DMS 273 (cell line): Measurements from ENCODE around the gene CFAP20DC.
"Not testable (repeated sequence)": the region's sequence is repeated elsewhere in the genome, so short reads cannot be mapped to it uniquely, and the experiment has no call there.

ENCODE experiments used
- DNase-seq: peaks from one replicate; lab custom pipeline; 2025; ENCODE audit not compliant: unreplicated experiment; lab: John Stamatoyannopoulos, UW

The CFAP20DC gene

DNA sequence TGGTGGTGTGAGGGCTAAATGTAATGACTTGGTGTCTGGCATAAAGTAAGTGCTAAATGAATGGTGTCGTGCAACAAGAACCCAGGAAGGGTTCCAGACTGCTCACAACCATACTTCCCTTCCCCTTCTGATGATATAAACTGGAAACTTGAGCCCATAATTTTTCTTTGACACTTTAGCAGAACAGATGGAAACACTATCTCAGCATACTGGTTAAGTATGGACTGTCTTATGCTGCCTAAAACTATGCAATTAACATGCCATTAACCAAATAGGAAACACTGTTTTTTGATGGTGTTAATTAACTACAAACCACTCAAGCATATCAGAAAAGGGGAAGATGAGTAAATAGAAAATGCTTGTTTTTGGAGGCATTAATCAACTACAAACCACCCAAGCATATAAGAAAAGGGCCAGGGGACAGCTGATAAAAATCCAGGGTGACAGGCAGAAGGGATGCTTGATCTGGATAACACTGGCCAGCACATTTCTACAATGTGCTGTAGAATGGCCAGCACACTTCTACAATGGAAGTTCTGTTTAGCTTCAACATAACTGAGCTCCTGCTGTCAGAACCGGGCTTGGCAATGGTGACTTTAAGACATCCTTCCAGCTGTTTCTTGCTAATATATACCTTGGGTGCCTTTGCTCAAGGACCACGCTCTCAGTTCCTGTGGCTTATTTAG lies 297.8 kb downstream of the CFAP20DC start:
- peak; percentile 7 for DNase-seq

DNA sequence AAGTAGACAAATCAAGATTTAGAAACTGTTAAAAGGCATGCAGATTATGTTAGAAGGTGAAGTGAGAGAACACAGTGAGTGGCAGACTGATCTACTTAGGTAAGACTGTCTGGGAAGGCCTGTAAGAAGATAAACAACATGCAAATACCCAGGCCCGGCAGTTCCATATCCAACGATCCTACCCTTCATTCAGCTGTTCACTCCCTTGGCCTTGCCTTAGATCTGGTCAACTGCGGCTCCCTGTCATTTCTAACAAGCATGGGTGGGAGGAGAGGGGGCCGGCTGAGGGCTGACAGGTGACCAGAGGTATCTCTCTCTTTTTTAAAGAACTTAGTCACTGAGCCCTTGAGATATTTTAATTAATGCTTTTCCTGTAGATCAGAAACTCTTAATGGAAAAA lies 298.6 kb downstream of the CFAP20DC start:
- no peak for DNase-seq

DNA sequence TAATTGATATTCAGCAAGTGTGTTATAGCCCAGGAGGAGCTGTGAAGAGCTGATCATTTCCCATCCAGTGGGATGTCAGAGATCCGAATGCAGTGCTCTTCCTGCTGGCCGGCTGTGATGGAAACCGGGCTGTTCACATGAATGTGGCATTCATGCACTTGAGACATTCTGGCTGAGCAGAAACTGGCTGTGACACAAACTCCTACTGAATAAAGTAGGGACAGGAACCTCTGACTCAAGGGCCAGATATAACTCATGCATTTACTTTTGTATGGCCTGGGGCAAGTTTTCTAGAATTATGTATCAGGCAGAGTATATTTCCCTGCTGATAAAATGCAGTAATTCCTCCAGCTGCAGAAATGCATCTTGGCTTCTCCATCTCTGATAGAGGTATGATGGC lies 299.9 kb downstream of the CFAP20DC start:
- no peak for DNase-seq

DNA sequence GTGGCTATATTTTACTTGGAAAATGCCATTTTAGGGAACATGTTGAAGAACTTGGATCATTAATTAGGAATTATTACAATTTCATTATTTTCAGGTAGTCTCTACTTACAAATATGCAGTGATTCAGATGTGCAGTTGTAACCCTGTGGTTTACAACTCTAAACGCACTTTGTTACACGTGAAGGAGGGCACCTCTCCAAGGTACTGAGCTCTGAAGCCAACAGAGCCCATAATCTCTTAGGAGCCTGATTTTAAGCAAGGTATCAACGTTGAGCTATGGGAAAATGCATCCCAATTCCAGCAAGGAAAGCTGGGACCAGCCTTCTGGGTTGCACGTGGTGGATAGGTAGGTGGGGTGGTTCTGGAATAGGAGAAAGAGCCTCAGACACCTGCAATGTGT lies 301.8 kb downstream of the CFAP20DC start:
- DNase-seq: no peak

DNA sequence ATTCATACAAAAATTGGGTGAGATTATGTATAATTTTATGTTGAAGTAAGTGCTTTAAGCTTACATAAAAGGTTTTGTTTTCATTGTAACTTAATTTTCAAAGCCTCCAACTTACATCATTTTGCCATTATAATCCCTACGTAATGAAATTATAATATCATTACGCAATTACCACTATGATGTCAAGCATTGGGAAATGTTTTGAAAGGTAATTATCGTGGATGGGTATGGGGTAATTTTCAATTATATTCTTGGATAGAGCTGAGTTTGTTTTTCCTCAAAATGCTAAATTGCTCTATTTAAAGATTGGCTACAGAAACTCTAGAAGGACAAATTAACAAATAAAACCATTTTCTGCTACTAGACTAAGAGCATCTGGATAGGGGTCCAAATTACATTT lies 303.1 kb downstream of the CFAP20DC start:
- DNase-seq: no peak

GRCh38 chr3:58743296-58743695 lies 306.5 kb downstream of the CFAP20DC start:
- DNase-seq: no peak

- DNase-seq: no peak
Measured at GRCh38 chr3:58742239-58742638, 307.6 kb downstream of the CFAP20DC start.

GRCh38 chr3:58737644-58738043 lies 312.2 kb downstream of the CFAP20DC start:
- peak; percentile 6 for DNase-seq

DNA sequence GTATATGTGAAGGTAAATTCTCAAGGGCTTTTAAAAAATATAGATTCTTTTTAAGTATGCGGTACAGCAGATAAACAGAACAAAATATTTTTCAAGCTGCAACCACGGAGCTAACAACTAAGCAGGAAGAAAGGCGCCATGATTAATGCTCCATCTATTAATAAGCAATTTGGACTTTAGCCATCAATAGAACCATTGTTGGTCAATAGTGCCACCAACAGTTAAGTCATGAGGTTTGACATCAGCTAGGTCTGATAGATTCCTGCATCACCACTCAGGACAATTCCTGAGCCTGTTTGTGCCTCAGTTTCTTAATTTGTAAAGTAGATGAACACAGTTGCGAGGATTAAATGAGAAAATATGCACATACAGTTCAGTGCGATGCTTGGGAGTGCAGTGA lies 318.2 kb downstream of the CFAP20DC start:
- no peak for DNase-seq

DNA sequence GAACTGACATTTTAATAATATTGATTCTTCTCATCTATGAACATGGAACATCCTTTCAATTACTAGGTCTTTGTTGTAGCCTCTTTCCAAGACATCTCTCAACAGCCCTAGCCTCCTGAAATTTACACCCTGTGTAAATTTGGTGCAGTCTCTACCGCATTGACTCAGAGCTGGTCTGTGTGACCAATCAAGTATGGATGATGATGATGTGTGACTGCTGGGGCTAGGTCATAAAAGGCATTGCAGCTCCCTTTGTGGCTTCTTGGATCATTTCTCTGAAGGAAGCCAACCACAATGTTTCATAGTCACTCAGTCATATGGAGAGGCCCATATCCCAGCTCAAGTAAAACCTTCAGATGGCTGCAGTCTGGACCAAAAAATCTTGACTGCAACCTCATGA lies 321.1 kb downstream of the CFAP20DC start:
- DNase-seq: no peak

GRCh38 chr3:58725326-58725853 lies 324.4 kb downstream of the CFAP20DC start:
- DNase-seq: no peak

DNA sequence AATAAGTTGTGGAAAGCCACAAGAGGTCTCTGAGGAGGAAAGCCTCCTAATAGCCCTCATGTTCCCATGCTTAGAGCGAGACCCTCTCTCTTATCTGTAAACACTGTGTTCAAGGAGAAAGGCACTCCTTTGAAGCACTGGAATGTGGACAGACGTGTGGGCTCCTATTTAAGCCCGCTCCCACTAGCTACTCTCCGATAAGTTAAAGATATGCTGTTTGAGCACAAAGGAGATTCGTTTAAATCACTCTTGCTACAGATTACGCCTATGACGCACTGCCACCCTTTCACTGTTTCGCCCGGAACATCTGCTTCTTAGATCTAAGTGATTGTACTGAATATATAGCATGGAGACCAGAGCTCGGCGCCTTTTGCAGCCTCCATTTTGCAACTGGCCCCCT lies 325.5 kb downstream of the CFAP20DC start:
- DNase-seq: no peak

DNA sequence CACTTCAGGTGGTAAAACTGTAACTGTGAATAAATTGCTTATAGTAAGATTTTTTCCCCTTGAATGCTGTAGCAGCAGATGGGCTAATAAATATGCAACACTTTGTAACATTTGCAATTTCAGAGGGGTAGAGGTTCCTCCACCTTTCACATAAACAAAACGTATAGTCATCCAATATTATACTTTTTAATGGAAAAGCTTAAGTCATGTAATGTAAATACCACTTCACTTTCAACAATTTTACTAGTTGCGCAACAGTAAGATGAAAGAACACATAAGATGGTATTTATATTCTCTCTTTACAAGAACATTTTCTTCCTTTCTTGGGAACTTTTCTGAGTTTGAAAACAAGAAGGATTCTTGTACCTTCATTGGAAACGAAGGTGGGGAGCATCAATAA lies 326.7 kb downstream of the CFAP20DC start:
- DNase-seq: peak; percentile 36

DNA sequence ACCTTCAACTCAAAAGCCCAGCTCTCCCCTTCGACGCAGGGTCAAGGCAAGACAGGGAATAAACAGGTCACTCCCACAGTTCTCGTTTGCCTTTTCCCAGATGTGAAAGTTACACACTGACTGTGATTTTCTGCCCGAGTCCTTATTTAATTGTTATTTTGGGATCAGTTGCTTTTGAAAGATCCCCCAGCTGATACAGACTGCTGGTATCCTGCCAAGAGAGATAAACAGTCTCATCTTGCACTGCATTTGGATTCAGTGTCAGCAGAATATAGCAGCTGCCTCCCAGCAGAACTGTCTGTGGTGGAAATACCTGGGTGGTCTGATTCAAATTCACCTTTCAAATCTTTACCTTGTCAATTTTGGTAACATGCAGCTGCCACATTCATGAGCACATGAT lies 327.3 kb downstream of the CFAP20DC start:
- peak; percentile 55 for DNase-seq

- DNase-seq: no peak
Measured at GRCh38 chr3:58720526-58720925, 329.3 kb downstream of the CFAP20DC start.

DNA sequence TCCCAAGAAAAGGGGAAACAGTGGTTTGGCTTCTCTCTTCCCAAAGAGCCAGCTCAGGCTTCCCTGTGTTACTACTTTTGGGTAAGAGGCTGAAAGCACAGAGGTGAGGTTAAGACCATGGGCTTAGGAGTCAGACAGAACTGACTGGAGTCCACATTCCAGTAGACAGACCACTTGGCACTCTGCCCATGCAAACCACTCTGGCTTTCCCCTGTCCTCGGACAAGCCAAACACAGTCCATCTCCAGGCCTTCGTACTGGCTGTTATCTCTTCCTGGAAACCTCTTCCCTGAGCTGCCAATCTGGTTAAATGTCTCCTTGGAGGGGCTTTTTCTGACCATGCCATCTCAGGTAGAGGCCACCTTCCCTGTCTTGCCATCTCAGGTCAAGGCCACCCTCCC lies 330.1 kb downstream of the CFAP20DC start:
- no peak for DNase-seq

- no peak for DNase-seq
Measured at GRCh38 chr3:58713715-58714401, 336.0 kb downstream of the CFAP20DC start.

DNA sequence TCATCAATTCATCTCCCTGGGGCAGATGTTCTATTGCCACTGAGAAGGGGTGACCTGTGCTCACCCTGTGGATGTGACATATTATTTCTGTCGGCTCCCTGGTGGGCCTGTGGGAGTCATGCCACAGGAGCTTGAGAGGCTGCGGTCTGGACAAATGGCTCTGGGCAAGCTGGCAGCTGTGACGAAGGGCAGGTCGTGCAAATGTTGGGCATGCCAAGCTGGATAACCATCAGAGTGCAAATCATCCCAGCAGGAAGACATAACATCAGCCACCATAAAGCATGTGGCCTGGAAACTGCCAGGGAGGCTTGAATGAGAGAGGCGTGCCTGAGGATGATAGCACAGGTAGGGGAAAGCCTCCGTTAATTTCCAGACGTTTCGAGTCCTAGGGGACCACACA lies 338.0 kb downstream of the CFAP20DC start:
- DNase-seq: no peak

DNA sequence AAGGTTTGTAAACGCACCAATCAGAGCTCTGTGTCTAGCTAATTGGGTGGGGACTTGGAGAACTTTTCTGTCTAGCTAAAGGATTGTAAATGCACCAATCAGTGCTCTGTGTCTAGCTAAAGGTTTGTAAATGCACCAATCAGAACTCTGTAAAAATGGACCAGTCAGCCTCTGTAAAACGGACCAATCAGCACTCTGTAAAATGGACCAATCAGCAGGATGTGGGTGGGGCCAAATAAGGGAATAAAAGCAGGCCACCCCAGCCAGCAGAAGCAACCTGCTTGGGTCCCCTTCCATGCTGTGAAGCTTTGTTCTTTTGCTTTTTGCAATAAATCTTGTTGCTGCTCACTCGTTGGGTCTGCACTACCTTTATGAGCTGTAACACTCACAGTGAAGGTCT lies 340.8 kb downstream of the CFAP20DC start:
- DNase-seq: not testable (repeated sequence)

DNA sequence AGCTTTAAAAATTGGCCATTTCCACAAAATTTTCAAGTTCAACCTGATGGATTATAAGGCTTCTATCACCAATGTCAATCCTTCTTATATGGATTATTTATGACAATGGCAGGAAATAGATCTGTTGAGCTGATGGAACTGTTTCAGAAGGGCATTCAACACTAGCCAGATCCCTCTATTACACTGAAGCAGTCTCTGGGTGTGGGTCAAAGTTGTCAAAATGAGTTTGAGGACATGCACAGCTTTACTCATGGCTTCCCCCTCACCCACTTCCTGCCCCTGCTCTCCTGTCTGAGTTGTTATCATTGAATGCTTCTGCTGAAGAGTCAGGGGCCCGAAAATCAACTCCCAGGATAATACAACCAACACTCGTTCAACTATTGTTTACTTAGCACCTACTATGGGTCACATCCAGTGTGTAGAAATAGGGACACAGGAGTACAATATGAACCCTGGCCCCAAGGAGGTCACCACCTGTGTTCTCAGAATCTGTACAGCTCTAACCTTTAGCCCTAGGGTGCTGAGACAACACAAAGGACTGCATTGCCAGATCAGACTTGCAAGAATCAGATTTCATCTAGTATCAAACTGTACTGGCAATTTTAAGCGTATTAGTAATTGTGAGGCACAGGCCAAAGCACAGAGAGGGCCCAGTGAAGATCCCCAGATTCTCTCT lies 341.6 kb downstream of the CFAP20DC start:
- no peak for DNase-seq

- DNase-seq: no peak
Measured at GRCh38 chr3:58707390-58707930, 342.4 kb downstream of the CFAP20DC start.
